HCT116 (cell line): ENCODE results near the gene RNPEPL1. TPM values are rescaled to one million over a fixed set of nuclear protein-coding genes. Genes with fewer than 3 reads are reported as not detected.

Experiments
- ATAC-seq: fragments of 200-7000 bp; cut with Tn5 transposase; 2 replicates; pipeline ENCODE4 v1.9.1; 2020; ENCODE audit warnings: mild to moderate bottlenecking, moderate library complexity
- BruUV-seq: library from RNA; stranded (reverse); fragments of 400-500 nt; replicated peaks from 2 replicates; lab custom pipeline; 2021; lab: Mats Ljungman, UMichigan
- CTCF ChIA-PET: fragments of 300-600 bp; sonication (Branson Sonifier 250); formaldehyde crosslinking; loops from one replicate; lab custom pipeline; 2021; ENCODE audit warnings: antibody characterized with exemption; lab: Charles Lee
- POLR2A ChIA-PET: fragments of 300-600, 350-600 bp; sonication (Branson Sonifier 250); formaldehyde crosslinking; loops from one replicate; lab custom pipeline; 2021; ENCODE audit warnings: antibody characterized with exemption; lab: Charles Lee
- RAD21 ChIA-PET, 2 experiments: fragments of 300-600 bp; sonication (Branson Sonifier 250); formaldehyde crosslinking; loops; one replicate each; lab custom pipeline; 2023; ENCODE audit warnings: low total read pairs in 2 of 2; ENCODE audit not compliant: uncharacterized antibody in 2 of 2, unreplicated experiment in 2 of 2, low non-redundant PET in 1 of 2; lab: Charles Lee
- DNase-seq: peaks from one replicate; pipeline ENCODE4 v3.0.0-alpha.2; 2010; ENCODE audit warnings: low read depth, low spot score
- H2AFZ ChIP-seq: fragments of 200-600 bp; shearing (Covaris generic), sonication (generic); 2 replicates; pipeline ENCODE4 v1.6.1; 2017; ENCODE audit warnings: low read depth, mixed run types, mixed read lengths, antibody characterized with exemption, low read length; ENCODE audit not compliant: poor library complexity, severe bottlenecking
- H3K27ac ChIP-seq: 2 replicates; pipeline ENCODE4 v1.5.1; 2012; ENCODE audit warnings: low read depth, low read length
- H3K27me3 ChIP-seq: fragments of 200-600 bp; sonication (generic); 2 replicates; pipeline ENCODE4 v1.6.1; 2016; ENCODE audit warnings: mixed run types, low read length, mixed read lengths; ENCODE audit not compliant: insufficient read depth
- H3K36me3 ChIP-seq, 2 experiments: fragments of 200-500 bp in 1 of 2; fragments of 200-600 bp in 1 of 2; sonication (Bioruptor generic) in 1 of 2; sonication (generic) in 1 of 2; 2 replicates each; pipeline versions ENCODE4 v1.5.1 to v1.6.1; 2014 to 2016; ENCODE audit warnings: low read length in 2 of 2, inconsistent platforms in 1 of 2, mixed read lengths in 1 of 2, mixed run types in 1 of 2; ENCODE audit not compliant: insufficient read depth in 2 of 2, control insufficient read depth in 1 of 2
- H3K4me1 ChIP-seq, 2 experiments: fragments of 200-600 bp in 1 of 2; sonication (generic) in 1 of 2; 2 replicates each; pipeline versions ENCODE4 v1.5.1 to v1.6.1; 2012 to 2017; ENCODE audit warnings: low read length in 2 of 2, inconsistent platforms in 1 of 2, mild to moderate bottlenecking in 1 of 2, mixed read lengths in 1 of 2, mixed run types in 1 of 2, moderate library complexity in 1 of 2; ENCODE audit not compliant: insufficient read depth in 2 of 2, control insufficient read depth in 1 of 2
- H3K4me2 ChIP-seq: fragments of 200-600 bp; sonication (generic); 2 replicates; pipeline ENCODE4 v1.6.1; 2017; ENCODE audit warnings: mixed run types, low read length, mixed read lengths
- H3K4me3 ChIP-seq, 2 experiments: fragments of 200-600 bp in 1 of 2; sonication (generic) in 1 of 2; replicated peaks in 1 of 2; 2 replicates each; pipeline ENCODE4 v1.5.1; 2011 to 2016; ENCODE audit warnings: low read length in 2 of 2, control low read depth in 1 of 2, low read depth in 1 of 2, mild to moderate bottlenecking in 1 of 2, mixed read lengths in 1 of 2, mixed run types in 1 of 2
- H3K79me2 ChIP-seq: fragments of 200-600 bp; sonication (generic); 2 replicates; pipeline ENCODE4 v1.6.1; 2017; ENCODE audit warnings: mild to moderate bottlenecking, mixed run types, low read length, moderate library complexity, mixed read lengths; ENCODE audit not compliant: insufficient read depth
- H3K9ac ChIP-seq: fragments of 200-600 bp; sonication (generic); 2 replicates; pipeline ENCODE4 v1.6.1; 2016; ENCODE audit warnings: low read length, mixed read lengths
- H3K9me2 ChIP-seq: fragments of 200-600 bp; sonication (generic), shearing (Covaris generic); 2 replicates; pipeline ENCODE4 v1.6.1; 2017; ENCODE audit warnings: mixed run types, mild to moderate bottlenecking, moderate library complexity; ENCODE audit not compliant: insufficient read depth
- H3K9me3 ChIP-seq, 2 experiments: fragments of 200-500 bp in 1 of 2; fragments of 200-600 bp in 1 of 2; sonication (Bioruptor generic) in 1 of 2; sonication (generic) in 1 of 2; 2 replicates each; pipeline ENCODE4 v1.6.1; 2014 to 2017; ENCODE audit warnings: low read length in 2 of 2, mixed read lengths in 2 of 2, inconsistent platforms in 1 of 2, low read depth in 1 of 2, mild to moderate bottlenecking in 1 of 2, mixed run types in 1 of 2, moderate library complexity in 1 of 2; ENCODE audit not compliant: control insufficient read depth in 1 of 2, insufficient read depth in 1 of 2
- H4K20me1 ChIP-seq: fragments of 200-600 bp; sonication (generic), shearing (Covaris generic); 2 replicates; pipeline ENCODE4 v1.6.1; 2017; ENCODE audit warnings: mixed run types, mild to moderate bottlenecking, moderate library complexity; ENCODE audit not compliant: insufficient read depth
- ATF3 ChIP-seq: IDR thresholded peaks from 2 replicates; pipeline ENCODE4 v1.6.1; 2012
- CBX3 ChIP-seq: IDR thresholded peaks from 2 replicates; pipeline ENCODE4 v1.6.1; 2012; ENCODE audit warnings: low read depth
- CEBPB ChIP-seq: IDR thresholded peaks from 2 replicates; pipeline ENCODE4 v1.6.1; 2012; ENCODE audit warnings: low read depth
- CTCF ChIP-seq, 3 experiments: fragments of 200-600 bp in 1 of 3; sonication (generic) in 1 of 3; IDR thresholded peaks in 2 of 3; conservative IDR thresholded peaks in 1 of 3; 2 replicates each; pipeline ENCODE4 v1.5.1; 2012 to 2017; ENCODE audit warnings: low read depth in 2 of 3, low read length in 2 of 3, antibody characterized with exemption in 1 of 3, borderline replicate concordance in 1 of 3, control low read depth in 1 of 3, mild to moderate bottlenecking in 1 of 3, mixed read lengths in 1 of 3, mixed run types in 1 of 3, moderate library complexity in 1 of 3; ENCODE audit not compliant: insufficient read depth in 1 of 3
- EGR1 ChIP-seq: IDR thresholded peaks from 2 replicates; pipeline ENCODE4 v1.6.1; 2012; ENCODE audit warnings: low read depth
- ELF1 ChIP-seq: IDR thresholded peaks from 2 replicates; pipeline ENCODE4 v1.6.1; 2012; ENCODE audit warnings: low read depth, borderline replicate concordance
- EZH2 ChIP-seq: fragments of 200-600 bp; sonication (generic); IDR thresholded peaks from 2 replicates; pipeline ENCODE4 v1.6.1; 2017; ENCODE audit warnings: antibody characterized with exemption, mixed run types
- EZH2phosphoT487 ChIP-seq: fragments of 200-600 bp; IDR thresholded peaks from 2 replicates; pipeline ENCODE4 v1.6.1; 2018; ENCODE audit warnings: antibody characterized with exemption, borderline replicate concordance
- FOSL1 ChIP-seq: IDR thresholded peaks from 2 replicates; pipeline ENCODE4 v1.6.1; 2012; ENCODE audit warnings: low read depth
- JUND ChIP-seq: IDR thresholded peaks from 2 replicates; pipeline ENCODE4 v1.6.1; 2012
- RAD21 ChIP-seq: IDR thresholded peaks from 2 replicates; pipeline ENCODE4 v1.6.1; 2012; ENCODE audit warnings: low read depth, mild to moderate bottlenecking
- SIN3A ChIP-seq: IDR thresholded peaks from 2 replicates; pipeline ENCODE4 v1.6.1; 2012; ENCODE audit warnings: low read depth
- SP1 ChIP-seq: IDR thresholded peaks from 2 replicates; pipeline ENCODE4 v1.6.1; 2012; ENCODE audit warnings: low read depth
- TCF7L2 ChIP-seq: IDR thresholded peaks from 2 replicates; pipeline ENCODE4 v1.7.0; 2011; ENCODE audit warnings: borderline replicate concordance, inconsistent platforms; ENCODE audit not compliant: insufficient read depth, insufficient read length; ENCODE audit errors: extremely low read depth
- YY1 ChIP-seq: IDR thresholded peaks from 2 replicates; pipeline ENCODE4 v1.6.1; 2011; ENCODE audit warnings: low read length, low read depth, moderate library complexity, mild to moderate bottlenecking; ENCODE audit not compliant: insufficient replicate concordance; ENCODE audit errors: extremely low read depth
- ZFX ChIP-seq: fragments of 450-650 bp; IDR thresholded peaks from 2 replicates; pipeline ENCODE4 v1.6.1; 2017
- ZNF274 ChIP-seq: fragments of 200-500 bp; sonication (Bioruptor generic); IDR thresholded peaks from 2 replicates; pipeline ENCODE4 v1.6.1; 2014; ENCODE audit warnings: mild to moderate bottlenecking, low read depth, low read length, inconsistent platforms
- intact Hi-C: fragments of 100-400 bp; cut with micrococcal nuclease; formaldehyde crosslinking; loops from 2 replicates; pipeline ENCODE4 v1.10.0; 2022
- total RNA-seq: library from RNA; stranded (reverse); gene quantifications from one replicate; pipeline ENCODE4 v1.2.1, GENCODE V29; 2021; ENCODE audit not compliant: unreplicated experiment
- TF ChIP-seq, protein P1 (sequence below): IDR thresholded peaks from 2 replicates; pipeline ENCODE4 v1.6.1; 2012

The RNPEPL1 gene
- total RNA-seq, 1 experiment from 2014 or later: 49.7 TPM

DNA sequence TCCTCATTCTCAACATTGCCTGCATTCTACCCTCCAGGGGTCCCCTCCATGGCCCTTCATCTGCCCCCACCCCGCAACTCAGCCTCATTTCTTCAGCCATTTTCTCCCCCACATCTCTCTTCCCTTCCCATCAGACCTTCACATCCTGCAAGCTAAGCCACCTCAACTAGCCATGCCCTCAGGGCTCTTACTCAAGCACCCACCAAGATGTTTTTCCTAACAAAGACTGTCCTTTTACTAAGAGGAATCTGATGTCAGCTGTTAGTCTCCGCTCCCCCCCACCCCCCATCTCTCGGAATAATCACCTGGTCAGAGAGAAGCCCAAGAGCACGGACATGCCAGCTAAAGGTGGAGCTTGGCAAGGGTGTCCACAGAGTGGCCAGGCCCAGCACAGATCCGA lies 13.5 kb downstream of the RNPEPL1 start:
- ATAC-seq (no peak), DNase-seq (no peak)
- peaks cover 71% of the 10 kb centered on the region for H3K79me2 ChIP-seq
- ChIA-PET POLR2A (no interaction called here), RAD21 (no interaction called here), CTCF (interaction anchor here (1.2 kb wide), 1 partner anchor 16 kb away, joined by 3 read pairs; no protein-coding TSS in a partner anchor)
- peaks cover 46 to 62% of the 10 kb centered on the region in 2 experiments for H3K4me1 ChIP-seq
- no peak overlapping the region for H3K27ac ChIP-seq
- H3K27me3 ChIP-seq: no peaks in the 10 kb centered on the region
- H3K9me2 ChIP-seq: no peaks in the 10 kb centered on the region
- no TSS peak for BruUV-seq
- H2AFZ ChIP-seq: no peak overlapping the region
- no peaks in the 10 kb centered on the region for H4K20me1 ChIP-seq
- H3K4me2 ChIP-seq: no peak overlapping the region
- intact Hi-C loops: no loop called here
- H3K9ac ChIP-seq: peak overlapping the region; percentile 2; the same call in 1 of the 2 replicates
- H3K9me3 ChIP-seq: no peaks in the 10 kb centered on the region
- H3K4me3 ChIP-seq: no peak overlapping the region
- H3K36me3 ChIP-seq: no peaks in the 10 kb centered on the region
- no peak for TF ChIP-seq SIN3A

DNA sequence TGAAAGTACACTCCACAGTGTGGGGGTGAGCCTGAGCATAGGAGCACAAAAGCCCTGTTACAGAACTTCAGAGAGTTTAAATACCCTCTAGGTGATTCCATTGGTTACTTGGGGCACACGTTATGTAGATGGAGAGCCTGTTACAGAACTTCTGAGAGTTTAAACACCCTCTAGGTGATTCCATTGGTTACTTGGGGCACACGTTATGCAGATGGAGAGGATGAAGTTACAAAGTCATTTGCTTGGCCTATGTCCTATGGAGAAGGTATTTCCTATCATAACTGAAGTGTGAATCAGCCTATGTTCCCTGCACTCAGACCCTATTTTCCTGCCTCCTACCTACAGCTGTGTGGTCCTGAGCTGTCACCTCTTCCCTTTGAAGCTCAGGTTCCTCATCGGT lies 14.5 kb downstream of the RNPEPL1 start:
- H3K4me3 ChIP-seq: no peak overlapping the region
- DNase-seq: no peak
- TF ChIP-seq YY1 (no peak), ATF3 (no peak), EZH2phosphoT487 (no peak), SIN3A (no peak), ZNF274 (no peak), SP1 (no peak), EGR1 (no peak), JUND (no peak), CEBPB (no peak), ZFX (no peak), ELF1 (no peak), CBX3 (no peak), CTCF (IDR thresholded peaks at IDR 0.05 in 2 of 3, conservative IDR thresholded peaks at IDR 0.05 in 1 of 3; ENCODE audit: borderline replicate concordance in 1 of 3, insufficient read depth in 1 of 3, low read depth in 2 of 3, low read length in 2 of 3) (no peak), EZH2 (no peak), RAD21 (no peak), FOSL1 (no peak), TCF7L2 (no peak)
- TF ChIP-seq, protein P1, sequence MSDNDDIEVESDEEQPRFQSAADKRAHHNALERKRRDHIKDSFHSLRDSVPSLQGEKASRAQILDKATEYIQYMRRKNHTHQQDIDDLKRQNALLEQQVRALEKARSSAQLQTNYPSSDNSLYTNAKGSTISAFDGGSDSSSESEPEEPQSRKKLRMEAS: no peak

More for the DNA sequence above, 14.5 kb downstream of the RNPEPL1 start:
- Histone ChIP-seq H3K36me3 (no peaks in the 10 kb centered on the region), H3K9me2 (no peaks in the 10 kb centered on the region), H3K79me2 (peaks cover 80% of the 10 kb centered on the region), H3K9ac (no peak overlapping the region), H2AFZ (no peak overlapping the region), H3K27me3 (no peaks in the 10 kb centered on the region), H4K20me1 (no peaks in the 10 kb centered on the region), H3K4me2 (no peak overlapping the region), H3K9me3 (no peaks in the 10 kb centered on the region), H3K4me1 (peaks cover 50 to 68% of the 10 kb centered on the region in 2 experiments), H3K27ac (no peak overlapping the region)
- RAD21 ChIA-PET: no interaction called here
- POLR2A ChIA-PET: no interaction called here
- CTCF ChIA-PET: interaction anchor here (1.2 kb wide), 1 partner anchor 17 kb away, joined by 3 read pairs; no protein-coding TSS in a partner anchor
- intact Hi-C loops: no loop called here
- no TSS peak for BruUV-seq
- ATAC-seq: no peak
